ENCODE data around the gene A4GALT. TPM values are rescaled to one million over a fixed set of nuclear protein-coding genes. Genes with fewer than 3 reads are reported as not detected.
"Not testable (repeated sequence)": the region's sequence is repeated elsewhere in the genome, so short reads cannot be mapped to it uniquely, and the experiment has no call there.

A4GALT gene
- total and polyA plus RNA-seq, 9 donors = 17.0 to 29.8 (median 24.6) TPM

- no peak for DNase-seq
- WGBS (ENCODE audit: insufficient coverage) = 8% methylated on average over 1 of the region's 2 CpGs
- Histone ChIP-seq H3K27me3 (ENCODE audit: control insufficient read depth, insufficient read depth, low read length) (no peaks in the 10 kb centered on the region), H3K27ac (ENCODE audit: low read length) (peak overlapping the region; percentile 13), H3K4me1 (ENCODE audit: control insufficient read depth, insufficient read depth, low read length) (peaks cover 19% of the 10 kb centered on the region), H3K4me3 (ENCODE audit: low read length) (no peak overlapping the region), H3K36me3 (ENCODE audit: control insufficient read depth, insufficient read depth, low read length) (no peaks in the 10 kb centered on the region), H3K9me3 (replicated peaks; ENCODE audit: control insufficient read depth, low read depth, low read length) (peaks cover 5% of the 10 kb centered on the region)
Observed at GRCh38 chr22:42673898-42674401, 46.7 kb downstream of the A4GALT start.

- WGBS (ENCODE audit: insufficient coverage) = 95% methylated on average over 8 of the region's 13 CpGs
- H3K9me3 ChIP-seq (replicated peaks; ENCODE audit: control insufficient read depth, low read depth, low read length); H3K27me3 ChIP-seq (ENCODE audit: control insufficient read depth, insufficient read depth, low read length); DNase-seq; H3K27ac ChIP-seq (ENCODE audit: low read length); H3K4me3 ChIP-seq (ENCODE audit: low read length); H3K36me3 ChIP-seq (ENCODE audit: control insufficient read depth, insufficient read depth, low read length): not testable (repeated sequence)
- H3K4me1 ChIP-seq (ENCODE audit: control insufficient read depth, insufficient read depth, low read length) = peaks cover 19% of the 10 kb centered on the region
Observed at GRCh38 chr22:42673071-42673470, 47.6 kb downstream of the A4GALT start.

GRCh38 chr22:42670921-42671709 is 49.6 kb downstream of the A4GALT start:
- peaks cover 15% of the 10 kb centered on the region for H3K4me1 ChIP-seq (ENCODE audit: control insufficient read depth, insufficient read depth, low read length)
- no peaks in the 10 kb centered on the region for H3K36me3 ChIP-seq (ENCODE audit: control insufficient read depth, insufficient read depth, low read length)
- 38% methylated on average over 10 of the region's 19 CpGs for WGBS (ENCODE audit: insufficient coverage)
- H3K9me3 ChIP-seq (replicated peaks; ENCODE audit: control insufficient read depth, low read depth, low read length) = no peaks in the 10 kb centered on the region
- H3K27ac ChIP-seq (ENCODE audit: low read length) = no peak overlapping the region
- H3K27me3 ChIP-seq (ENCODE audit: control insufficient read depth, insufficient read depth, low read length) = no peaks in the 10 kb centered on the region
- no peak for DNase-seq
- H3K4me3 ChIP-seq (ENCODE audit: low read length) = no peak overlapping the region

- Histone ChIP-seq H3K27me3 (ENCODE audit: control insufficient read depth, insufficient read depth, low read length) (no peaks in the 10 kb centered on the region), H3K4me3 (ENCODE audit: low read length) (no peak overlapping the region), H3K4me1 (ENCODE audit: control insufficient read depth, insufficient read depth, low read length) (peaks cover 10% of the 10 kb centered on the region), H3K36me3 (ENCODE audit: control insufficient read depth, insufficient read depth, low read length) (no peaks in the 10 kb centered on the region), H3K9me3 (replicated peaks; ENCODE audit: control insufficient read depth, low read depth, low read length) (no peaks in the 10 kb centered on the region), H3K27ac (ENCODE audit: low read length) (no peak overlapping the region)
- no peak for DNase-seq
- WGBS (ENCODE audit: insufficient coverage) = 80% methylated on average over 1 of the region's 4 CpGs
Observed at GRCh38 chr22:42670046-42670445, 50.6 kb downstream of the A4GALT start.

- not testable (repeated sequence) for H3K36me3 ChIP-seq (ENCODE audit: control insufficient read depth, insufficient read depth, low read length); DNase-seq; H3K4me3 ChIP-seq (ENCODE audit: low read length); H3K27ac ChIP-seq (ENCODE audit: low read length); H3K27me3 ChIP-seq (ENCODE audit: control insufficient read depth, insufficient read depth, low read length); H3K9me3 ChIP-seq (replicated peaks; ENCODE audit: control insufficient read depth, low read depth, low read length)
- peaks cover 11% of the 10 kb centered on the region for H3K4me1 ChIP-seq (ENCODE audit: control insufficient read depth, insufficient read depth, low read length)
- WGBS (ENCODE audit: insufficient coverage) = no CpG with 5 or more reads among the region's 3 CpGs
Observed at GRCh38 chr22:42666393-42666792, 54.3 kb downstream of the A4GALT start.

- Histone ChIP-seq H3K4me3 (ENCODE audit: low read length) (no peak overlapping the region), H3K27me3 (ENCODE audit: control insufficient read depth, insufficient read depth, low read length) (peaks cover 9% of the 10 kb centered on the region), H3K27ac (ENCODE audit: low read length) (no peak overlapping the region), H3K4me1 (ENCODE audit: control insufficient read depth, insufficient read depth, low read length) (peaks cover 7% of the 10 kb centered on the region), H3K9me3 (replicated peaks; ENCODE audit: control insufficient read depth, low read depth, low read length) (no peaks in the 10 kb centered on the region), H3K36me3 (ENCODE audit: control insufficient read depth, insufficient read depth, low read length) (no peaks in the 10 kb centered on the region)
- WGBS (ENCODE audit: insufficient coverage) = 75% methylated on average over 6 of the region's 11 CpGs
- no peak for DNase-seq
Observed at GRCh38 chr22:42664976-42665831, 55.5 kb downstream of the A4GALT start.

- peaks cover 7% of the 10 kb centered on the region for H3K4me1 ChIP-seq (ENCODE audit: control insufficient read depth, insufficient read depth, low read length)
- peak; percentile 86 for DNase-seq
- no peaks in the 10 kb centered on the region for H3K36me3 ChIP-seq (ENCODE audit: control insufficient read depth, insufficient read depth, low read length)
- peak overlapping the region; percentile 56 for H3K4me3 ChIP-seq (ENCODE audit: low read length)
- WGBS (ENCODE audit: insufficient coverage) = 3% methylated on average over 61 of the region's 68 CpGs
- H3K27me3 ChIP-seq (ENCODE audit: control insufficient read depth, insufficient read depth, low read length) = peaks cover 9% of the 10 kb centered on the region
- no peak overlapping the region for H3K27ac ChIP-seq (ENCODE audit: low read length)
- H3K9me3 ChIP-seq (replicated peaks; ENCODE audit: control insufficient read depth, low read depth, low read length) = no peaks in the 10 kb centered on the region
Observed at GRCh38 chr22:42661985-42662831, 58.5 kb downstream of the A4GALT start.

- no peaks in the 10 kb centered on the region for H3K36me3 ChIP-seq (ENCODE audit: control insufficient read depth, insufficient read depth, low read length)
- 100% methylated on average over 3 of the region's 8 CpGs for WGBS (ENCODE audit: insufficient coverage)
- no peaks in the 10 kb centered on the region for H3K27me3 ChIP-seq (ENCODE audit: control insufficient read depth, insufficient read depth, low read length)
- no peak for DNase-seq
- no peak overlapping the region for H3K4me3 ChIP-seq (ENCODE audit: low read length)
- no peaks in the 10 kb centered on the region for H3K4me1 ChIP-seq (ENCODE audit: control insufficient read depth, insufficient read depth, low read length)
- no peak overlapping the region for H3K27ac ChIP-seq (ENCODE audit: low read length)
- no peaks in the 10 kb centered on the region for H3K9me3 ChIP-seq (replicated peaks; ENCODE audit: control insufficient read depth, low read depth, low read length)
Observed at GRCh38 chr22:42656578-42656977, 64.1 kb downstream of the A4GALT start.

GRCh38 chr22:42655693-42656092 is 65.0 kb downstream of the A4GALT start:
- Histone ChIP-seq H3K4me1 (ENCODE audit: control insufficient read depth, insufficient read depth, low read length) (no peaks in the 10 kb centered on the region), H3K9me3 (replicated peaks; ENCODE audit: control insufficient read depth, low read depth, low read length) (no peaks in the 10 kb centered on the region), H3K36me3 (ENCODE audit: control insufficient read depth, insufficient read depth, low read length) (no peaks in the 10 kb centered on the region), H3K4me3 (ENCODE audit: low read length) (no peak overlapping the region), H3K27me3 (ENCODE audit: control insufficient read depth, insufficient read depth, low read length) (no peaks in the 10 kb centered on the region), H3K27ac (ENCODE audit: low read length) (no peak overlapping the region)
- no peak for DNase-seq
- WGBS (ENCODE audit: insufficient coverage) = 67% methylated on average over 6 of the region's 9 CpGs

All from muscle of leg (tissue), 11 donors.